ENCODE measurements around the gene FAM50A.
"Not testable (repeated sequence)": the region's sequence is repeated elsewhere in the genome, so short reads cannot be mapped to it uniquely, and the experiment has no call there.

The FAM50A gene

GRCh38 chrX:154484255-154485149 lies 40.6 kb downstream of the FAM50A start:
- no peak for DNase-seq (ENCODE audit: low spot score)

GRCh38 chrX:154485150-154486051 lies 41.5 kb downstream of the FAM50A start:
- DNase-seq (ENCODE audit: low spot score): no peak

- no peak for DNase-seq (ENCODE audit: low spot score)
These were observed 42.1 kb downstream of the FAM50A start for GRCh38 chrX:154486052-154486395.

- peak; percentile 49 for DNase-seq (ENCODE audit: low spot score)
These were observed 42.7 kb downstream of the FAM50A start, which contains the start of gene UBL4A for GRCh38 chrX:154486396-154487207. UBL4A (minus strand) TSS chrX:154486615; CDS start chrX:154486584, 31 bp downstream.

- no peak for DNase-seq (ENCODE audit: low spot score)
These were observed 43.8 kb downstream of the FAM50A start for GRCh38 chrX:154487518-154488290.

- no peak for DNase-seq (ENCODE audit: low spot score)
These were observed 44.6 kb downstream of the FAM50A start for GRCh38 chrX:154488336-154489075.

- no peak for DNase-seq (ENCODE audit: low spot score)
These were observed 45.2 kb downstream of the FAM50A start for GRCh38 chrX:154489182-154489581.

- DNase-seq (ENCODE audit: low spot score): peak; percentile 6
These were observed 46.1 kb downstream of the FAM50A start for GRCh38 chrX:154490021-154490413.

GRCh38 chrX:154490414-154491083 lies 46.6 kb downstream of the FAM50A start, which contains the start of gene SLC10A3:
SLC10A3 (minus strand) TSS chrX:154490629; CDS start chrX:154488940, 1,689 bp downstream.
- peak; percentile 83 for DNase-seq (ENCODE audit: low spot score)

GRCh38 chrX:154494715-154495114 lies 50.8 kb downstream of the FAM50A start:
- no peak for DNase-seq (ENCODE audit: low spot score)

GRCh38 chrX:154495472-154495922 lies 51.6 kb downstream of the FAM50A start:
- DNase-seq (ENCODE audit: low spot score): no peak

GRCh38 chrX:154496591-154497137 lies 52.7 kb downstream of the FAM50A start:
- DNase-seq (ENCODE audit: low spot score): not testable (repeated sequence)

All from LoVo (cell line).